Stromal cell of bone marrow (primary cell): Measurements from ENCODE around the gene CDV3.

Source experiments
- DNase-seq: peaks from one replicate; pipeline ENCODE4 v3.0.0-alpha.2; 2012; ENCODE audit warnings: low read depth

The CDV3 gene

DNA sequence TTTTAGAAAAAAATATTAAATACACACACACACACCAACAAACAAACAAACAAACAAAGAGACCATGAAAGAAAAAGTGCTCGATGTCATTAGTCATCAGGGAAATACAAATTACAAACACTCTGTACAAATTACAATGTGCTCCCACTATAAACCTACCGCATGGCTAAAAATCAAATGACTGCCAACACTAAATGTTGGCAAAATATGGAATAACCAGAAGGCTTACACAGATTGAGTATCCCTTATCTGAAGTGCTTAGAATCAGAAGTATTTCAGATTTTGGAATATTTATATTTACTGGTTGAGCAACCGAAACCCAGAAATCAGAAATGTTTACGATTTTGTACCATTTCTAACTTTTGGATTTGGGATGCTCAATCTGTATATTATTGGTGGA lies 33.4 kb downstream of the CDV3 start:
- DNase-seq, result no peak

DNA sequence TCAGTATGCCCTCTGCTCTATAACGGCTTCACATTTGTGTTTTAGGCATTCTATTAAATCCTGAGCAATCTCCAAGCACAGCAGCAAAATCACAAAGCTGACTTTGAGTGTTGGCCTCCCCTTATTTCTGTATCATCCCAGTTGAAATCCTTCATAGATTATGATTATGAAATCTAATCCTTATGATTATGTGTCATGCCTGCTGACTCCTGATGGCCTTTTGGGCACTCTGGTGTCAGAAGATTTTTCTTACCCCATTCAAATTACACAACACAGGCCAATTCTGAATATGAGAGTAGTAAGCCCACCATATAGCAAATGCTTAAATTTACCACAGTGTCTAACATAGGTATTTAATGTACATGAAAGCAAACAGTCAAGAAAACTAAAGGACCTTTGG lies 34.3 kb downstream of the CDV3 start:
- DNase-seq, result no peak

DNA sequence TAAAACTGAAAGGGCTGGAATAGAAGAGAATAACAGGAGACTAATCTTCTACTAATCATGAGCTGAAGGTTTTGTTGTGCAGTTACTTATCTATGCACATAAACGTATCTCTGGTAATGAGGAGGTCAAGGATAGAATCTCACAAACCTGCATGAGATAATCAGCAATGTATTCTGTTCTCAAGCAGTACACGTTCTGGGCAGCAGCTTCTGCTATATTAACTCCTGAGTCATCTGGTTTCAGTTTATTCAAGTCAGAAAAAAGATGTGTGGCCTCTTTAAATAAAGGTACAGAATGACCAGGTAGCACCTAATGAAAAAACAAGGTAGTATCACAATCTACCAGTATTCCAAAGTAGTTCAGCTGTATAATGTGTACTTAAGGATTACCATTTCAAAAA lies 34.9 kb downstream of the CDV3 start:
- no peak for DNase-seq

DNA sequence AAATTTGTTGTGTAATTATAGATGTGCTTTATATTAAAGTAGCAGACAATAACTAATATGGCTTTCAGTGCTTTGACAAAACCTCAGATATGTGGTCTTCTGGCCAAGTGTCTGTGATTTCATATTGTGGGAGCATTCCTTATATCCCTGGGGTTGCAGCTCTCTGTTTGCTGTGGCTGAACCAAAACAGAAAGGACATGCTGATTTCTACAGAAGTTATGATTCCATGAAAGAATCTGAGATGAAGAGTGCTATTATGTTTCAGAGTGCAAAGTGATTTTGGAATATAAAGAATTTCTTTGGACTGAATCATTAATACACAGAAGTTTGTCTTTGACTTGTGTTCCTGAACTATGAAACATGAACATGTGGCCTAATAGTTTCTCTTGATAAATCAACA lies 36.5 kb downstream of the CDV3 start:
- DNase-seq, result peak; percentile 20

DNA sequence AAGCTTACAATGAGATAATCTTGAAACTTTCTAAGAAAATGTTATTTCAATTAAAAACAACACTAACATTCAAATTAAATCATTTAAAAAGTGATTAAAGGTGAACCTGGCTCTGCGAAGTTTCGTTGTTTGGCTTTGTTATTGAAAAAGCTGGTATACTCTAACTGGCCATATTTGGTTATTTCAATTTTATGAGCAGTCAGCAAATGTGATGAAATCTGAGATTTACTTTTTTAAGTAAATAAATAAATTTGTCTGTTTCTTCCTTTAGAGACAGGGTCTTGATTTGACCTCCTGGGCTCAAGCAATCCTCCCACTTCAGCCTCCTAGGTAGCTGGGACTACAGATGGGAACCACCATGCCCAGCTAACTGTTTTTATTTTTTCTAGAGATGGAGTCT lies 38.0 kb downstream of the CDV3 start:
- no peak for DNase-seq

DNA sequence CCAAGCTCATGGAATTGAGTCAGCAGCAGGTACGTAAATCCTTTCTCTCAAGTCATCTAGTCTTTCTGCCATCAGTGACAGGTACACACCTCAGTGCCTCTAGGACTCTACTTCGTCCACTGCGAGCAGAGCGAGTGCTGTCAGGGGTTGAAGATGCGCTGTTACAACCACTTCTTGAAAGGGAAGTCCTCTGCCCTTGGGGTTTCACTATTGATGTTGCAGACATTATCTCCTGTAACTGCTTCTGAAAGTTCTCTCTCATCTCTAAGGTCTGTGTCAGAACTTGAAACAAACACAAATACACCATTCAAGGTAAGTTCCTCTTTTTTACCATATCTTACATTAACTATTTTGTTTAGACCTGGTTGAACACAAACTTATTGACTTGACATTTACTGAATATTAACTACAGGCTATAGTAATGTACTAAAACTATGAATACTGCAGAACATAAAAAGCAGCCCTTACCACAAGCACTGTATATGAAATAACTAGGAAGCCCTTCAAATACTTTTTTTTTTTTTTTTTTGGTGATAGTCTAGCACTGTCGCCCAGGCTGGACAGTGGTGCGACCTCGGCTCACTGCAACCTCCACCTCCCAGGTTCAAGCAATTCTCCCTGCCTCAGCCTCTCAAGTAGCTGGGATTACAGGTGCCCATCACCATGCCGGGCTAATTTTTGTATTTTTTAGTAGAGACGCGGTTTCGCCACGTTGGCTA lies 46.7 kb downstream of the CDV3 start:
- no peak for DNase-seq

DNA sequence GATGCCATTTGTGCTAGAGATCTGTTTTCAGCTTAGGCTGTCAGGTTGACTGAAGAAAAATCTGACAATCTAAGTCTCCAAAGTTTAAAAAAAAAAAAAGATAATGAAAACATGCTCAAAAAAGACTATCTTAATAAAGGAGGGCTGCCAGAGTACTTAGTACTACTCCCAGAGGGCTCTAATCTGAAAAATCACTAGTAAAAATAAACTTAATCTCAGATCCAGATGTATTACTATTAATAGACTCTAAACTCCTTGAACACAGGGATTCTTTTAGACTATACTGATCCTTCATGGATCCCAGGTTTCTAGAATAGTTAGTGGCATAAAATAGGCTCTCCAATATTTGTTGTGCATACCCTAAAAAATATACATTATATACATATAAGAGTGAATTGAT lies 54.3 kb downstream of the CDV3 start:
- no peak for DNase-seq

DNA sequence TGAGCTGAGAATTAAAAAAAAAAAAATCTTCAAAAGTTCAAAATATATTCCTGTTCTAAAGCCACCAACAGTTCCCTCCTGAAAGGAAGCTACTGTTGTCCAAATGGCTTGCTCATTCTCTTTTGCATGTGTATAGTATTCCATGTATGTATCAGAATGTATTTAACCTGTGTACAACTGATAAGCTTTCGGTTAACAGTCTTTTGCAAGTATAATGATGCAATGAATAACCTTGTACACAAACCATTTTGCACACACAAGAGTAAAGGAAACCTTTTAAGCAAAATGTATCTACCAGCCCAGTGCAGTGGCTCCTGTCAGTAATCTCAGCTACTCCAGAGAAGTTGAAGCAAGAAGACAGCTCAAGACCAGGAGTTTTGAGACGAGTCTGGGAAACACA lies 55.7 kb downstream of the CDV3 start:
- no peak for DNase-seq

DNA sequence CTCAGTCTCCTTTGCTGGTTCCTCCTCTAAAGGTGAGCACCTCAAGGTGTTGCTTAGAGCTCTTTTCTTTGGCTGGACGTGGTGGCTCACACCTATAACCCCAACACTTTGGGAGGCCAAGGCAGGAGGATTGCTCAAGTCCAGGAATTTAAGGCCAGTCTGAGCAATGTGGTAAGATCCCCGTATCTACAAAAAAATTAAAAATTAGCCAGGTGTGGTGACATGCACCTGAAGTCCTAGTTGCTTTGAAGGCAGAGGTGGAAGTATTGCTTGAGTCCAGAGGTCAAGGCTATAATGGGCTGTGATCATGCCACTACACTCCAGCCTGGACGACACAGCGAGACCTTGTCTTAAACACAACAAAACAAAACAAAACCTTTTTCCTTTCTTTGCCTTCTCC lies 60.0 kb downstream of the CDV3 start:
- no peak for DNase-seq
